BLaER1 treated with 17β-estradiol and CSF1 and Interleukin-3, amounts not matched to agents 10 nM and 100 nM (cell line): ENCODE results near the gene MXD1.
"Not testable (repeated sequence)": the region's sequence is repeated elsewhere in the genome, so short reads cannot be mapped to it uniquely, and the experiment has no call there.

Experiments used
- H3K27ac ChIP-seq, 11 experiments: shearing (Covaris generic); formaldehyde crosslinking; 2 replicates each; pipeline ENCODE4 v1.8.1; 2022
- H3K27me3 ChIP-seq, 11 experiments: shearing (Covaris generic); formaldehyde crosslinking; 2 replicates each; pipeline ENCODE4 v1.8.1; 2022
- H3K36me3 ChIP-seq, 11 experiments: shearing (Covaris generic); formaldehyde crosslinking; 2 replicates each; pipeline ENCODE4 v1.8.1; 2022
- H3K4me1 ChIP-seq, 10 experiments: shearing (Covaris generic); formaldehyde crosslinking; 2 replicates each; pipeline ENCODE4 v1.8.1; 2022
- H3K4me2 ChIP-seq, 11 experiments: shearing (Covaris generic); formaldehyde crosslinking; 2 replicates each; pipeline ENCODE4 v1.8.1; 2022
- H3K4me3 ChIP-seq, 10 experiments: shearing (Covaris generic); formaldehyde crosslinking; 2 replicates each; pipeline ENCODE4 v1.8.1; 2022
- H3K9ac ChIP-seq, 11 experiments: shearing (Covaris generic); formaldehyde crosslinking; 2 replicates each; pipeline ENCODE4 v1.8.1; 2022
- H3K9me3 ChIP-seq, 11 experiments: shearing (Covaris generic); formaldehyde crosslinking; replicated peaks in 1 of 11; 2 replicates each; pipeline ENCODE4 v1.8.1; 2022
- H4K20me1 ChIP-seq, 11 experiments: shearing (Covaris generic); formaldehyde crosslinking; 2 replicates each; pipeline ENCODE4 v1.8.1; 2022
- Cebpa-rat ChIP-seq, 11 experiments: shearing (Covaris generic); IDR thresholded peaks; 2 replicates each; pipeline ENCODE4 v1.8.1; 2022

MXD1 gene, protein sequence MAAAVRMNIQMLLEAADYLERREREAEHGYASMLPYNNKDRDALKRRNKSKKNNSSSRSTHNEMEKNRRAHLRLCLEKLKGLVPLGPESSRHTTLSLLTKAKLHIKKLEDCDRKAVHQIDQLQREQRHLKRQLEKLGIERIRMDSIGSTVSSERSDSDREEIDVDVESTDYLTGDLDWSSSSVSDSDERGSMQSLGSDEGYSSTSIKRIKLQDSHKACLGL

GRCh38 chr2:69914950-69915945 lies at the start of gene MXD1:
MXD1 (plus strand) TSS chr2:69915109; CDS start chr2:69915331, 222 bp downstream.
- Histone ChIP-seq H3K27me3 (peaks cover 0 to 33% (median 26%) of the 10 kb centered on the region in 11 experiments; a peak in 18 of 22 replicates), H4K20me1 (peaks cover 0 to 53% (median 11%) of the 10 kb centered on the region in 11 experiments; a peak in 16 of 22 replicates), H3K4me3 (peak within 1 kb of the TSS; percentile 81 to 97 (median 90)), H3K9me3 (no peaks in the 10 kb centered on the region), H3K27ac (peak within 1 kb of the TSS; percentile 86 to 96 (median 91)), H3K9ac (peak within 1 kb of the TSS; percentile 82 to 99 (median 91)), H3K4me1 (peaks cover 14 to 52% (median 18%) of the 10 kb centered on the region in 10 experiments), H3K4me2 (peak within 1 kb of the TSS; percentile 86 to 100 (median 98)), H3K36me3 (peaks cover 0 to 64% (median 21%) of the 10 kb centered on the region in 11 experiments; a peak in 16 of 22 replicates)
- TF ChIP-seq Cebpa-rat (IDR thresholded peaks at IDR 0.05), result no peak

- Histone ChIP-seq H4K20me1 (no peaks in the 10 kb centered on the region), H3K36me3 (no peaks in the 10 kb centered on the region)
Observed at GRCh38 chr2:69888451-69888850, 26.5 kb upstream of the MXD1 start.

GRCh38 chr2:69889302-69889701 lies 25.6 kb upstream of the MXD1 start:
- H3K9me3 ChIP-seq, result peaks cover 0 to 10% (median 6%) of the 10 kb centered on the region in 11 experiments; a peak in 8 of 22 replicates
- no peak overlapping the region for H3K4me3 ChIP-seq
- H3K4me2 ChIP-seq, result no peak overlapping the region
- H3K4me1 ChIP-seq, result peaks cover 0 to 5% (median 2%) of the 10 kb centered on the region in 10 experiments; a peak in 6 of 20 replicates
- H3K27me3 ChIP-seq, result no peaks in the 10 kb centered on the region
- no peak overlapping the region for H3K9ac ChIP-seq
- H3K27ac ChIP-seq, result no peak overlapping the region
- TF ChIP-seq Cebpa-rat (IDR thresholded peaks at IDR 0.05), result no peak
- H3K36me3 ChIP-seq, result no peaks in the 10 kb centered on the region
- H4K20me1 ChIP-seq, result no peaks in the 10 kb centered on the region; a peak in 1 of 22 replicates

More at GRCh38 chr2:69888451-69888850, 26.5 kb upstream of the MXD1 start:
- Histone ChIP-seq H3K4me3 (no peak overlapping the region), H3K9me3 (peaks cover 0 to 10% (median 6%) of the 10 kb centered on the region in 11 experiments; a peak in 8 of 22 replicates), H3K4me1 (peaks cover 0 to 4% (median 1%) of the 10 kb centered on the region in 10 experiments; a peak in 6 of 20 replicates), H3K9ac (no peak overlapping the region), H3K27ac (no peak overlapping the region), H3K27me3 (no peaks in the 10 kb centered on the region), H3K4me2 (no peak overlapping the region)
- no peak for TF ChIP-seq Cebpa-rat (IDR thresholded peaks at IDR 0.05)

- TF ChIP-seq Cebpa-rat (IDR thresholded peaks at IDR 0.05), result no peak
- Histone ChIP-seq H3K4me3 (no peak overlapping the region), H3K4me2 (no peak overlapping the region), H3K9ac (no peak overlapping the region), H3K27me3 (no peaks in the 10 kb centered on the region), H3K4me1 (peaks cover 12 to 19% (median 15%) of the 10 kb centered on the region in 10 experiments), H3K9me3 (peaks cover 0 to 10% (median 6%) of the 10 kb centered on the region in 11 experiments; a peak in 8 of 22 replicates), H4K20me1 (peaks cover 0 to 14% (median 0%) of the 10 kb centered on the region in 11 experiments; a peak in 2 of 22 replicates), H3K27ac (no peak overlapping the region), H3K36me3 (peaks cover 6 to 11% (median 10%) of the 10 kb centered on the region in 11 experiments; a peak in 21 of 22 replicates)
Observed at GRCh38 chr2:69890881-69891280, 24.0 kb upstream of the MXD1 start.

DNA sequence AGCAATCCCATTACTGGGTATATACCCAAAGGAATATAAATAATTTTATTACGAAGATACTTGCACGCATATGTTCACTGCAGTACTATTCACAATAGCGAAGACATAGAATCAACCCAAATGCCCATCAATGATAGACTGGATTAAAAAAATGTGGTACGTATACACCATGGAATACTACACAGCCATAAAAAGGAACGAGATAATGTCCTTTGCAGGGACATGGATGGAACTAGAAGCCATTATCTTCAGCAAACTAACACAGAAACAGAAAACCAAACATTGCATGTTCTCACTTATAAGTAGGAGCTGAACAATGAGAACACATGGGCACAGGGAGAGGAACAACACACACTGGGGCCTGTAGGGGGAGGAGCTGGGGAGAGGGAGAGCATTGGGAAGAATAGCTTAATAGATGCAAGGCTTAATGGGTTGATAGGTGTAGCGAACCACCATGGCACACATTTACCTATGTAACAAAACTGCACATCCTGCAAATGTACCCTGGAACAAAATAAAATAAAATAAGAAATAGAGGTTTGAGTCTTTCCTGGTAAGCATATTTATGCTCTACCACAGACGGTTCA lies 22.0 kb upstream of the MXD1 start:
- Histone ChIP-seq H3K4me1 (peaks cover 12 to 30% (median 16%) of the 10 kb centered on the region in 10 experiments), H3K36me3 (peaks cover 25 to 31% (median 28%) of the 10 kb centered on the region in 11 experiments), H3K4me2 (peak overlapping the region; percentile 81 to 96 (median 90); a peak in 15 of 22 replicates), H3K27ac (peak overlapping the region in 10 of 11 experiments; percentile 75 to 91 (median 88); a peak in 16 of 22 replicates), H3K9ac (peak overlapping the region in 3 of 11 experiments; percentile 86 to 95 (median 92); a peak in 4 of 22 replicates), H4K20me1 (peaks cover 0 to 14% (median 0%) of the 10 kb centered on the region in 11 experiments; a peak in 2 of 22 replicates), H3K4me3 (peak overlapping the region in 5 of 10 experiments; percentile 75 to 89 (median 80); a peak in 6 of 20 replicates)
- H3K9me3 ChIP-seq, H3K27me3 ChIP-seq: not testable (repeated sequence)

GRCh38 chr2:69893684-69894551 lies 21.0 kb upstream of the MXD1 start, which contains the start of gene SNRNP27:
SNRNP27 (plus strand) TSS chr2:69893956; CDS start chr2:69893985, 29 bp downstream.
- H3K27ac ChIP-seq, result peak within 1 kb of the TSS; percentile 75 to 91 (median 88)
- peaks cover 12 to 34% (median 16%) of the 10 kb centered on the region in 10 experiments for H3K4me1 ChIP-seq
- TF ChIP-seq Cebpa-rat (IDR thresholded peaks at IDR 0.05), result no peak
- H3K27me3 ChIP-seq, result no peaks in the 10 kb centered on the region
- H3K4me2 ChIP-seq, result peak within 1 kb of the TSS; percentile 81 to 96 (median 90)
- peaks cover 0 to 14% (median 0%) of the 10 kb centered on the region in 11 experiments; a peak in 2 of 22 replicates for H4K20me1 ChIP-seq
- peaks cover 32 to 39% (median 36%) of the 10 kb centered on the region in 11 experiments for H3K36me3 ChIP-seq
- H3K4me3 ChIP-seq, result peak within 1 kb of the TSS; percentile 75 to 91 (median 80)
- peaks cover 0 to 8% (median 6%) of the 10 kb centered on the region in 11 experiments; a peak in 8 of 22 replicates for H3K9me3 ChIP-seq
- H3K9ac ChIP-seq, result peak within 1 kb of the TSS; percentile 81 to 95 (median 92)

- H3K9ac ChIP-seq, result peak overlapping the region; percentile 81 to 95 (median 92)
- not testable (repeated sequence) for H3K27me3 ChIP-seq, H3K9me3 ChIP-seq
- peaks cover 0 to 14% (median 0%) of the 10 kb centered on the region in 11 experiments; a peak in 3 of 22 replicates for H4K20me1 ChIP-seq
- H3K4me1 ChIP-seq, result peaks cover 12 to 39% (median 16%) of the 10 kb centered on the region in 10 experiments
- H3K36me3 ChIP-seq, result peaks cover 40 to 47% (median 44%) of the 10 kb centered on the region in 11 experiments
- peak overlapping the region; percentile 81 to 96 (median 90) for H3K4me2 ChIP-seq
- H3K4me3 ChIP-seq, result peak overlapping the region; percentile 75 to 91 (median 80)
- peak overlapping the region; percentile 75 to 91 (median 88); a peak in 21 of 22 replicates for H3K27ac ChIP-seq
Observed at GRCh38 chr2:69894737-69895136, 20.2 kb upstream of the MXD1 start.
